HepG2 (cell line): Measurements from ENCODE around the gene RRAS2.

Source experiments
- AHDC1 ChIP-seq: sonication (generic); formaldehyde crosslinking; IDR thresholded peaks from 2 replicates; pipeline ENCODE4 v1.5.1; 2020; ENCODE audit warnings: mild to moderate bottlenecking, missing genetic modification reagents, borderline replicate concordance
- BATF2 ChIP-seq: sonication (generic); formaldehyde crosslinking; IDR thresholded peaks from 2 replicates; pipeline ENCODE4 v1.8.0; 2022; ENCODE audit warnings: mild to moderate bottlenecking, missing genetic modification reagents, moderate library complexity
- CREB1 ChIP-seq, 2 experiments: fragments of 450-650 bp in 1 of 2; IDR thresholded peaks; 2 replicates each; pipeline ENCODE4 v1.6.1; 2016 to 2017; ENCODE audit warnings: control low read depth in 1 of 2, mild to moderate bottlenecking in 1 of 2, missing compliant biosample characterization in 1 of 2, missing genetic modification characterization in 1 of 2
- HNRNPL ChIP-seq: fragments of 200-400 bp; formaldehyde crosslinking; IDR thresholded peaks from 2 replicates; pipeline ENCODE4 v1.6.1; 2017; ENCODE audit warnings: mild to moderate bottlenecking, low read depth, low read length
- NFE2L2 ChIP-seq: fragments of 150-350 bp; IDR thresholded peaks from 2 replicates; pipeline ENCODE4 v1.6.1; 2014; ENCODE audit warnings: low read length
- SATB2 ChIP-seq: sonication (generic); formaldehyde crosslinking; IDR thresholded peaks from 2 replicates; pipeline ENCODE4 v1.5.0; 2020; ENCODE audit warnings: missing genetic modification reagents
- ZNF362 ChIP-seq: sonication (generic); formaldehyde crosslinking; IDR thresholded peaks from 2 replicates; pipeline ENCODE4 v1.4.0; 2020; ENCODE audit warnings: missing genetic modification reagents, mild to moderate bottlenecking, borderline replicate concordance
- TF ChIP-seq, protein P1 (sequence below): sonication (generic); formaldehyde crosslinking; IDR thresholded peaks from 2 replicates; pipeline ENCODE4 v1.5.0; 2020; ENCODE audit warnings: mild to moderate bottlenecking, missing genetic modification reagents, moderate library complexity

- TF ChIP-seq BATF2 (no peak), SATB2 (CRISPR knock-in tag) (no peak), NFE2L2 (no peak), HNRNPL (no peak), ZNF362 (no peak), CREB1 (IDR thresholded peaks at IDR 0.05) (no peak), CREB1 (CRISPR knock-in tag; IDR thresholded peaks at IDR 0.05) (no peak), AHDC1 (no peak)
- TF ChIP-seq, protein P1, sequence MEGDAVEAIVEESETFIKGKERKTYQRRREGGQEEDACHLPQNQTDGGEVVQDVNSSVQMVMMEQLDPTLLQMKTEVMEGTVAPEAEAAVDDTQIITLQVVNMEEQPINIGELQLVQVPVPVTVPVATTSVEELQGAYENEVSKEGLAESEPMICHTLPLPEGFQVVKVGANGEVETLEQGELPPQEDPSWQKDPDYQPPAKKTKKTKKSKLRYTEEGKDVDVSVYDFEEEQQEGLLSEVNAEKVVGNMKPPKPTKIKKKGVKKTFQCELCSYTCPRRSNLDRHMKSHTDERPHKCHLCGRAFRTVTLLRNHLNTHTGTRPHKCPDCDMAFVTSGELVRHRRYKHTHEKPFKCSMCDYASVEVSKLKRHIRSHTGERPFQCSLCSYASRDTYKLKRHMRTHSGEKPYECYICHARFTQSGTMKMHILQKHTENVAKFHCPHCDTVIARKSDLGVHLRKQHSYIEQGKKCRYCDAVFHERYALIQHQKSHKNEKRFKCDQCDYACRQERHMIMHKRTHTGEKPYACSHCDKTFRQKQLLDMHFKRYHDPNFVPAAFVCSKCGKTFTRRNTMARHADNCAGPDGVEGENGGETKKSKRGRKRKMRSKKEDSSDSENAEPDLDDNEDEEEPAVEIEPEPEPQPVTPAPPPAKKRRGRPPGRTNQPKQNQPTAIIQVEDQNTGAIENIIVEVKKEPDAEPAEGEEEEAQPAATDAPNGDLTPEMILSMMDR (CRISPR knock-in tag) = no peak
Observed at GRCh38 chr11:14376920-14377319, 17.9 kb upstream of the RRAS2 start.
